K562 (cell line): ENCODE results near the gene UBE2O. TPM values are rescaled to one million over a fixed set of nuclear protein-coding genes. Genes with fewer than 3 reads are reported as not detected.

Experiments
- ATF1 ChIP-seq, 2 experiments: fragments of 450-650 bp in 1 of 2; IDR thresholded peaks; 2 replicates each; pipeline ENCODE4 v1.6.1; 2016; ENCODE audit warnings: missing compliant biosample characterization in 1 of 2, missing genetic modification characterization in 1 of 2
- BRCA1 ChIP-seq, 2 experiments: fragments of 450-650 bp in 1 of 2; sonication (generic) in 1 of 2; formaldehyde crosslinking in 1 of 2; IDR thresholded peaks; 2 replicates each; pipeline versions ENCODE4 v1.5.0 to v1.6.1; 2017 to 2020; ENCODE audit warnings: mild to moderate bottlenecking in 1 of 2, missing genetic modification reagents in 1 of 2
- CBFA2T2 ChIP-seq: fragments of 450-650 bp; conservative IDR thresholded peaks from 2 replicates; pipeline ENCODE4 v1.6.1; 2017; ENCODE audit warnings: mild to moderate bottlenecking
- HDAC3 ChIP-seq: fragments of 450-650 bp; IDR thresholded peaks from 2 replicates; pipeline ENCODE4 v1.6.1; 2018; ENCODE audit warnings: borderline replicate concordance, mild to moderate bottlenecking, moderate library complexity; ENCODE audit not compliant: partially characterized antibody
- MTA3 ChIP-seq: fragments of 450-650 bp; formaldehyde crosslinking; IDR thresholded peaks from 2 replicates; pipeline ENCODE4 v1.6.1; 2017; ENCODE audit warnings: mild to moderate bottlenecking, borderline replicate concordance
- NFIX ChIP-seq: fragments of 250-450 bp; sonication (Bioruptor Pico); IDR thresholded peaks from 2 replicates; pipeline ENCODE4 v1.4.0; 2020; ENCODE audit warnings: low read depth, mild to moderate bottlenecking, moderate library complexity
- PHB2 ChIP-seq: fragments of 450-650 bp; IDR thresholded peaks from 2 replicates; pipeline ENCODE4 v1.6.1; 2017; ENCODE audit warnings: low read depth
- RFX7 ChIP-seq: fragments of 250-450 bp; sonication (Bioruptor Pico); IDR thresholded peaks from 2 replicates; pipeline ENCODE4 v1.5.1; 2021; ENCODE audit warnings: mild to moderate bottlenecking
- SMAD3 ChIP-seq: fragments of 450-650 bp; formaldehyde crosslinking; conservative IDR thresholded peaks from 2 replicates; pipeline ENCODE4 v1.4.0; 2020; ENCODE audit warnings: mild to moderate bottlenecking
- TBL1XR1 ChIP-seq, 2 experiments: IDR thresholded peaks; 2 replicates each; pipeline ENCODE4 v1.6.1; 2012; ENCODE audit warnings: improper control_type of control experiment in 2 of 2, low read length in 2 of 2, mild to moderate bottlenecking in 1 of 2
- TGIF2 ChIP-seq: sonication (generic); formaldehyde crosslinking; IDR thresholded peaks from 2 replicates; pipeline ENCODE4 v1.8.1; 2022; ENCODE audit warnings: mild to moderate bottlenecking, missing genetic modification reagents, moderate library complexity
- ZNF165 ChIP-seq: fragments of 250-450 bp; sonication (Bioruptor Pico); IDR thresholded peaks from 2 replicates; pipeline ENCODE4 v1.4.0; 2020; ENCODE audit warnings: borderline replicate concordance
- ZNF778 ChIP-seq: fragments of 450-650 bp; formaldehyde crosslinking; IDR thresholded peaks from 2 replicates; pipeline ENCODE4 v1.4.0; 2020; ENCODE audit warnings: mild to moderate bottlenecking, moderate library complexity
- ZNF785 ChIP-seq: fragments of 250-450 bp; sonication (Bioruptor Pico); IDR thresholded peaks from 2 replicates; pipeline ENCODE4 v1.4.0; 2020; ENCODE audit warnings: mild to moderate bottlenecking
- polyA plus RNA-seq, 8 experiments: library from polyadenylated mRNA; depleted of rRNA in 4 of 8; stranded (reverse) in 5 of 8; unstranded in 3 of 8; fragments of >200 nt; fragmentation: Nextera tagmentation in 2 of 8; fragmentation: Illumina TruSeq in 1 of 8; extraction: Ambion mirVana in 2 of 8; extraction: Trizol in 1 of 8; gene quantifications; 2 replicates each; pipeline versions ENCODE4 v1.2.1 to v1.2.3, GENCODE V29; 2011 to 2014; ENCODE audit warnings: inconsistent platforms in 1 of 8, missing spikeins in 1 of 8
- total RNA-seq, 7 experiments: library from RNA; depleted of rRNA in 6 of 7; stranded (reverse); fragments of >200 nt in 6 of 7; fragmentation: Illumina TruSeq in 2 of 7; extraction: Trizol in 2 of 7; gene quantifications; 2 replicates each; pipeline versions ENCODE4 v1.2.1 to v1.2.3, GENCODE V29; 2011 to 2021; ENCODE audit warnings: low replicate concordance in 1 of 7
- TF ChIP-seq, protein P1 (sequence below): fragments of 450-650 bp; formaldehyde crosslinking; IDR thresholded peaks from 2 replicates; pipeline ENCODE4 v1.4.0; 2020; ENCODE audit warnings: mild to moderate bottlenecking, moderate library complexity
- TF ChIP-seq, protein P2 (sequence below): sonication (generic); formaldehyde crosslinking; IDR thresholded peaks from 2 replicates; pipeline ENCODE4 v1.8.0; 2022; ENCODE audit warnings: missing genetic modification reagents, mild to moderate bottlenecking, borderline replicate concordance
- TF ChIP-seq, protein P3 (sequence below), 2 experiments: fragments of 250-450 bp in 1 of 2; fragments of 450-650 bp in 1 of 2; sonication (Bioruptor Pico) in 1 of 2; IDR thresholded peaks; 2 replicates each; pipeline versions ENCODE4 v1.6.1 to v1.8.0; 2016 to 2021; ENCODE audit warnings: mild to moderate bottlenecking in 2 of 2, moderate library complexity in 2 of 2, missing compliant biosample characterization in 1 of 2, missing genetic modification characterization in 1 of 2
- TF ChIP-seq, protein P4 (sequence below): fragments of 250-450 bp; sonication (Bioruptor Pico); IDR thresholded peaks from 2 replicates; pipeline ENCODE4 v1.8.0; 2021; ENCODE audit warnings: mild to moderate bottlenecking, moderate library complexity
- TF ChIP-seq, protein P5 (sequence below): fragments of 250-450 bp; sonication (Bioruptor Pico); IDR thresholded peaks from 2 replicates; pipeline ENCODE4 v1.8.0; 2022; ENCODE audit warnings: moderate library complexity, mild to moderate bottlenecking, inconsistent platforms

Gene UBE2O
- total and polyA plus RNA-seq, 9 of the 15 experiments (the other 6 are each of a cell fraction or from before 2014, with no cell fraction given): 1.6 to 39.7 (median 13.3) TPM

DNA sequence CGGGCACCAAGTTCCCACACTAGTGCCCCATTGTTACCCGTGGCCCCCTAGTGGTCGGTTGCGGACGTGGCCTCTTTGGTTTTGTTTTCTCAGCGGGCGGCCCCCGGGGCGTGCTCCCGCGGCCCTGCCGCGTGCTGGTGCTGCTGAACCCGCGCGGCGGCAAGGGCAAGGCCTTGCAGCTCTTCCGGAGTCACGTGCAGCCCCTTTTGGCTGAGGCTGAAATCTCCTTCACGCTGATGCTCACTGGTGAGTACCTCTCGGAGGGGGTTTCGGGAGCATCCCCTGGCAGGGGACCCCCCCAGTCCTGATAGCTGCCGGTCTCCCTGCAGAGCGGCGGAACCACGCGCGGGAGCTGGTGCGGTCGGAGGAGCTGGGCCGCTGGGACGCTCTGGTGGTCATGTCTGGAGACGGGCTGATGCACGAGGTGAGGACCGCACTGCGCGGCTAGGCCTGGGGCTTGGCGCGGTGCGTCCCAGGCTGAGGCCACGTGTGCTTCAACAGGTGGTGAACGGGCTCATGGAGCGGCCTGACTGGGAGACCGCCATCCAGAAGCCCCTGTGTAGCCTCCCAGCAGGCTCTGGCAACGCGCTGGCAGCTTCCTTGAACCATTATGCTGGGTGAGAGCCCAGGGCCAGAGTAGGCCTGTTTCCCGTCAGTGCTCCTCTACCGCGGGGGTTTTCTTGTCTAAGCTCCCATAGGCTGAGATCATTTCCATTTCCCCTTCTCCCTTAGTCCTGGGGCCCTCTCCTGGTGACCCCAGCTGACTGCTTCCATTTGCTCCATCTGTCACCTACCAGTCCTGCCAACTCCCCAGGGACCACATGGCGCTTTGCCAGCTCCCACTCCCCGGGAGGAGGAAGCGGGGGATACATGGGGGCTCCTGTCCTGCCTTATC lies 66.8 kb downstream of the UBE2O start (continued):
- TF ChIP-seq BRCA1 (IDR thresholded peaks at IDR 0.05) (no peak), BRCA1 (CRISPR knock-in tag; IDR thresholded peaks at IDR 0.05) (peak; percentile 91), RFX7 (CRISPR knock-in tag) (no peak), ZNF785 (no peak), ATF1 (CRISPR knock-in tag; IDR thresholded peaks at IDR 0.05) (no peak), ATF1 (tag; IDR thresholded peaks at IDR 0.05) (no peak; the same call in 1 of the 2 replicates), ZNF165 (no peak), SMAD3 (CRISPR knock-in tag) (no peak), NFIX (no peak), HDAC3 (no peak), TBL1XR1 (IDR thresholded peaks at IDR 0.05; ENCODE audit: low read length in 2 of 2) (peak; percentile 7 to 21; a peak in 1 of 4 replicates), CBFA2T2 (no peak; the same call in 1 of the 2 replicates), TGIF2 (CRISPR knock-in tag) (peak; percentile 94; the same call in 1 of the 2 replicates), MTA3 (peak; percentile 83), PHB2 (no peak), ZNF778 (CRISPR knock-in tag) (no peak)
- TF ChIP-seq, protein P1, sequence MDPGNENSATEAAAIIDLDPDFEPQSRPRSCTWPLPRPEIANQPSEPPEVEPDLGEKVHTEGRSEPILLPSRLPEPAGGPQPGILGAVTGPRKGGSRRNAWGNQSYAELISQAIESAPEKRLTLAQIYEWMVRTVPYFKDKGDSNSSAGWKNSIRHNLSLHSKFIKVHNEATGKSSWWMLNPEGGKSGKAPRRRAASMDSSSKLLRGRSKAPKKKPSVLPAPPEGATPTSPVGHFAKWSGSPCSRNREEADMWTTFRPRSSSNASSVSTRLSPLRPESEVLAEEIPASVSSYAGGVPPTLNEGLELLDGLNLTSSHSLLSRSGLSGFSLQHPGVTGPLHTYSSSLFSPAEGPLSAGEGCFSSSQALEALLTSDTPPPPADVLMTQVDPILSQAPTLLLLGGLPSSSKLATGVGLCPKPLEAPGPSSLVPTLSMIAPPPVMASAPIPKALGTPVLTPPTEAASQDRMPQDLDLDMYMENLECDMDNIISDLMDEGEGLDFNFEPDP: no peak
- TF ChIP-seq, protein P2, sequence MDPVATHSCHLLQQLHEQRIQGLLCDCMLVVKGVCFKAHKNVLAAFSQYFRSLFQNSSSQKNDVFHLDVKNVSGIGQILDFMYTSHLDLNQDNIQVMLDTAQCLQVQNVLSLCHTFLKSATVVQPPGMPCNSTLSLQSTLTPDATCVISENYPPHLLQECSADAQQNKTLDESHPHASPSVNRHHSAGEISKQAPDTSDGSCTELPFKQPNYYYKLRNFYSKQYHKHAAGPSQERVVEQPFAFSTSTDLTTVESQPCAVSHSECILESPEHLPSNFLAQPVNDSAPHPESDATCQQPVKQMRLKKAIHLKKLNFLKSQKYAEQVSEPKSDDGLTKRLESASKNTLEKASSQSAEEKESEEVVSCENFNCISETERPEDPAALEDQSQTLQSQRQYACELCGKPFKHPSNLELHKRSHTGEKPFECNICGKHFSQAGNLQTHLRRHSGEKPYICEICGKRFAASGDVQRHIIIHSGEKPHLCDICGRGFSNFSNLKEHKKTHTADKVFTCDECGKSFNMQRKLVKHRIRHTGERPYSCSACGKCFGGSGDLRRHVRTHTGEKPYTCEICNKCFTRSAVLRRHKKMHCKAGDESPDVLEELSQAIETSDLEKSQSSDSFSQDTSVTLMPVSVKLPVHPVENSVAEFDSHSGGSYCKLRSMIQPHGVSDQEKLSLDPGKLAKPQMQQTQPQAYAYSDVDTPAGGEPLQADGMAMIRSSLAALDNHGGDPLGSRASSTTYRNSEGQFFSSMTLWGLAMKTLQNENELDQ (CRISPR knock-in tag): peak; percentile 98
- TF ChIP-seq, protein P3, sequence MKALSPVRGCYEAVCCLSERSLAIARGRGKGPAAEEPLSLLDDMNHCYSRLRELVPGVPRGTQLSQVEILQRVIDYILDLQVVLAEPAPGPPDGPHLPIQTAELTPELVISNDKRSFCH (CRISPR knock-in tag; IDR thresholded peaks at IDR 0.05): no peak
- TF ChIP-seq, protein P3 (tag; IDR thresholded peaks at IDR 0.05): 0 out of 2 replicates have a peak, but pooled peaks have one; percentile 56
- TF ChIP-seq, protein P4, sequence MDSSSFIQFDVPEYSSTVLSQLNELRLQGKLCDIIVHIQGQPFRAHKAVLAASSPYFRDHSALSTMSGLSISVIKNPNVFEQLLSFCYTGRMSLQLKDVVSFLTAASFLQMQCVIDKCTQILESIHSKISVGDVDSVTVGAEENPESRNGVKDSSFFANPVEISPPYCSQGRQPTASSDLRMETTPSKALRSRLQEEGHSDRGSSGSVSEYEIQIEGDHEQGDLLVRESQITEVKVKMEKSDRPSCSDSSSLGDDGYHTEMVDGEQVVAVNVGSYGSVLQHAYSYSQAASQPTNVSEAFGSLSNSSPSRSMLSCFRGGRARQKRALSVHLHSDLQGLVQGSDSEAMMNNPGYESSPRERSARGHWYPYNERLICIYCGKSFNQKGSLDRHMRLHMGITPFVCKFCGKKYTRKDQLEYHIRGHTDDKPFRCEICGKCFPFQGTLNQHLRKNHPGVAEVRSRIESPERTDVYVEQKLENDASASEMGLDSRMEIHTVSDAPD (CRISPR knock-in tag): no peak
- TF ChIP-seq, protein P5, sequence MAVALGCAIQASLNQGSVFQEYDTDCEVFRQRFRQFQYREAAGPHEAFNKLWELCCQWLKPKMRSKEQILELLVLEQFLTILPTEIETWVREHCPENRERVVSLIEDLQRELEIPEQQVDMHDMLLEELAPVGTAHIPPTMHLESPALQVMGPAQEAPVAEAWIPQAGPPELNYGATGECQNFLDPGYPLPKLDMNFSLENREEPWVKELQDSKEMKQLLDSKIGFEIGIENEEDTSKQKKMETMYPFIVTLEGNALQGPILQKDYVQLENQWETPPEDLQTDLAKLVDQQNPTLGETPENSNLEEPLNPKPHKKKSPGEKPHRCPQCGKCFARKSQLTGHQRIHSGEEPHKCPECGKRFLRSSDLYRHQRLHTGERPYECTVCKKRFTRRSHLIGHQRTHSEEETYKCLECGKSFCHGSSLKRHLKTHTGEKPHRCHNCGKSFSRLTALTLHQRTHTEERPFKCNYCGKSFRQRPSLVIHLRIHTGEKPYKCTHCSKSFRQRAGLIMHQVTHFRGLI (CRISPR knock-in tag): no peak
